HepG2 (cell line): ENCODE measurements around the gene PRR35. TPM values are rescaled to one million over a fixed set of nuclear protein-coding genes. Genes with fewer than 3 reads are reported as not detected.

Source experiments
- AKAP8 ChIP-seq: sonication (generic); formaldehyde crosslinking; IDR thresholded peaks from 2 replicates; pipeline ENCODE4 v1.5.1; 2020; ENCODE audit warnings: mild to moderate bottlenecking, missing genetic modification reagents
- MAZ ChIP-seq, 2 experiments: sonication (generic) in 1 of 2; formaldehyde crosslinking in 1 of 2; IDR thresholded peaks; 2 replicates each; pipeline versions ENCODE4 v1.5.0 to v1.6.1; 2012 to 2020; ENCODE audit warnings: low read depth in 2 of 2, mild to moderate bottlenecking in 2 of 2, borderline replicate concordance in 1 of 2, improper control_type of control experiment in 1 of 2, low read length in 1 of 2, missing genetic modification reagents in 1 of 2, moderate library complexity in 1 of 2
- NR2F1 ChIP-seq, 2 experiments: fragments of 450-650 bp in 1 of 2; formaldehyde crosslinking in 1 of 2; IDR thresholded peaks; 2 replicates each; pipeline versions ENCODE4 v1.5.0 to v1.6.1; 2016 to 2020; ENCODE audit warnings: mild to moderate bottlenecking in 1 of 2, missing compliant biosample characterization in 1 of 2, missing genetic modification reagents in 1 of 2, moderate library complexity in 1 of 2
- RBFOX2 ChIP-seq: fragments of 200-400 bp; formaldehyde crosslinking; IDR thresholded peaks from 2 replicates; pipeline ENCODE4 v1.6.1; 2017; ENCODE audit warnings: low read depth, mild to moderate bottlenecking, low read length
- RFX5 ChIP-seq: IDR thresholded peaks from 2 replicates; pipeline ENCODE4 v1.6.1; 2011; ENCODE audit warnings: low read depth, low read length, improper control_type of control experiment
- XBP1 ChIP-seq: sonication (generic); formaldehyde crosslinking; IDR thresholded peaks from 2 replicates; pipeline ENCODE4 v1.5.0; 2020; ENCODE audit warnings: missing genetic modification reagents
- ZBTB33 ChIP-seq: sonication (generic); formaldehyde crosslinking; IDR thresholded peaks from 2 replicates; pipeline ENCODE4 v1.4.0; 2020; ENCODE audit warnings: missing genetic modification reagents
- ZC3H13 ChIP-seq: sonication (generic); formaldehyde crosslinking; IDR thresholded peaks from 2 replicates; pipeline ENCODE4 v1.8.1; 2023; ENCODE audit warnings: mild to moderate bottlenecking, missing genetic modification reagents, moderate library complexity
- ZFX ChIP-seq: sonication (generic); formaldehyde crosslinking; IDR thresholded peaks from 2 replicates; pipeline ENCODE4 v1.4.0; 2020; ENCODE audit warnings: mild to moderate bottlenecking, low read depth, missing genetic modification reagents, moderate library complexity
- ZNF451 ChIP-seq: sonication (generic); formaldehyde crosslinking; IDR thresholded peaks from 2 replicates; pipeline ENCODE4 v1.5.0; 2020; ENCODE audit warnings: mild to moderate bottlenecking, missing genetic modification reagents
- ZNF674 ChIP-seq: sonication (generic); formaldehyde crosslinking; IDR thresholded peaks from 2 replicates; pipeline ENCODE4 v1.5.0; 2020; ENCODE audit warnings: low read depth, mild to moderate bottlenecking, missing genetic modification reagents
- ZNF687 ChIP-seq: sonication (generic); formaldehyde crosslinking; IDR thresholded peaks from 2 replicates; pipeline ENCODE4 v1.5.1; 2020; ENCODE audit warnings: mild to moderate bottlenecking, missing genetic modification reagents, moderate library complexity
- polyA plus RNA-seq, 8 experiments: library from polyadenylated mRNA; depleted of rRNA in 3 of 8; stranded (reverse) in 7 of 8; unstranded in 1 of 8; fragments of >200 nt; fragmentation: Illumina TruSeq in 4 of 8; extraction: Trizol in 4 of 8; gene quantifications; 2 replicates each; pipeline versions ENCODE4 v1.2.1 to v1.2.3, GENCODE V29; 2011 to 2016; ENCODE audit warnings: low read depth in 4 of 8, missing spikeins in 1 of 8, mixed read lengths in 1 of 8; ENCODE audit not compliant: insufficient read depth in 1 of 8
- total RNA-seq, 5 experiments: library from RNA; depleted of rRNA; stranded (reverse); fragments of >200 nt; fragmentation: Illumina TruSeq; extraction: Trizol; gene quantifications; 2 replicates each; pipeline ENCODE4 v1.2.3, GENCODE V29; 2016; ENCODE audit warnings: low read depth in 1 of 5
- TF ChIP-seq, protein P1 (sequence below): sonication (generic); formaldehyde crosslinking; IDR thresholded peaks from 2 replicates; pipeline ENCODE4 v1.4.0; 2020; ENCODE audit warnings: mild to moderate bottlenecking, missing genetic modification reagents
- TF ChIP-seq, protein P2 (sequence below): sonication (generic); formaldehyde crosslinking; IDR thresholded peaks from 2 replicates; pipeline ENCODE4 v1.5.0; 2020; ENCODE audit warnings: mild to moderate bottlenecking, missing genetic modification reagents

Gene PRR35
- total and polyA plus RNA-seq, 2 of the 13 experiments (the other 11 are each of a cell fraction or from before 2014, with no cell fraction given): 0.07 to 0.16 TPM

GRCh38 chr16:521381-522210, 38.6 kb upstream of the PRR35 start (continued):
- TF ChIP-seq ZNF687 (peak; percentile 16; the same call in 1 of the 2 replicates), NR2F1 (CRISPR knock-in tag; IDR thresholded peaks at IDR 0.05) (no peak), ZNF451 (no peak), ZBTB33 (peak; percentile 67; the same call in 1 of the 2 replicates), RBFOX2 (peak; percentile 55), MAZ (IDR thresholded peaks at IDR 0.05; ENCODE audit: borderline replicate concordance, low read depth, low read length) (no peak), MAZ (CRISPR knock-in tag; IDR thresholded peaks at IDR 0.05; ENCODE audit: low read depth) (no peak), XBP1 (CRISPR knock-in tag) (no peak), RFX5 (no peak), ZNF674 (CRISPR knock-in tag) (no peak), AKAP8 (CRISPR knock-in tag) (peak; percentile 42), ZC3H13 (CRISPR knock-in tag) (peak; percentile 50; the same call in 1 of the 2 replicates), ZFX (CRISPR knock-in tag) (0 out of 2 replicates have a peak, but pooled peaks have one; percentile 14)
- TF ChIP-seq, protein P1, sequence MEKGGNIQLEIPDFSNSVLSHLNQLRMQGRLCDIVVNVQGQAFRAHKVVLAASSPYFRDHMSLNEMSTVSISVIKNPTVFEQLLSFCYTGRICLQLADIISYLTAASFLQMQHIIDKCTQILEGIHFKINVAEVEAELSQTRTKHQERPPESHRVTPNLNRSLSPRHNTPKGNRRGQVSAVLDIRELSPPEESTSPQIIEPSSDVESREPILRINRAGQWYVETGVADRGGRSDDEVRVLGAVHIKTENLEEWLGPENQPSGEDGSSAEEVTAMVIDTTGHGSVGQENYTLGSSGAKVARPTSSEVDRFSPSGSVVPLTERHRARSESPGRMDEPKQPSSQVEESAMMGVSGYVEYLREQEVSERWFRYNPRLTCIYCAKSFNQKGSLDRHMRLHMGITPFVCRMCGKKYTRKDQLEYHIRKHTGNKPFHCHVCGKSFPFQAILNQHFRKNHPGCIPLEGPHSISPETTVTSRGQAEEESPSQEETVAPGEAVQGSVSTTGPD (CRISPR knock-in tag): no peak
- TF ChIP-seq, protein P2, sequence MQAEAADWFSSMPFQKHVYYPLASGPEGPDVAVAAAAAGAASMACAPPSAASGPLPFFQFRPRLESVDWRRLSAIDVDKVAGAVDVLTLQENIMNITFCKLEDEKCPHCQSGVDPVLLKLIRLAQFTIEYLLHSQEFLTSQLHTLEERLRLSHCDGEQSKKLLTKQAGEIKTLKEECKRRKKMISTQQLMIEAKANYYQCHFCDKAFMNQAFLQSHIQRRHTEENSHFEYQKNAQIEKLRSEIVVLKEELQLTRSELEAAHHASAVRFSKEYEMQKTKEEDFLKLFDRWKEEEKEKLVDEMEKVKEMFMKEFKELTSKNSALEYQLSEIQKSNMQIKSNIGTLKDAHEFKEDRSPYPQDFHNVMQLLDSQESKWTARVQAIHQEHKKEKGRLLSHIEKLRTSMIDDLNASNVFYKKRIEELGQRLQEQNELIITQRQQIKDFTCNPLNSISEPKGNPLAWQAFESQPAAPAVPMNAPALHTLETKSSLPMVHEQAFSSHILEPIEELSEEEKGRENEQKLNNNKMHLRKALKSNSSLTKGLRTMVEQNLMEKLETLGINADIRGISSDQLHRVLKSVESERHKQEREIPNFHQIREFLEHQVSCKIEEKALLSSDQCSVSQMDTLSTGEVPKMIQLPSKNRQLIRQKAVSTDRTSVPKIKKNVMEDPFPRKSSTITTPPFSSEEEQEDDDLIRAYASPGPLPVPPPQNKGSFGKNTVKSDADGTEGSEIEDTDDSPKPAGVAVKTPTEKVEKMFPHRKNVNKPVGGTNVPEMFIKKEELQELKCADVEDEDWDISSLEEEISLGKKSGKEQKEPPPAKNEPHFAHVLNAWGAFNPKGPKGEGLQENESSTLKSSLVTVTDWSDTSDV (CRISPR knock-in tag): no peak
